ENCODE measurements around the gene CCKAR. TPM values are rescaled to one million over a fixed set of nuclear protein-coding genes. Genes with fewer than 3 reads are reported as not detected.

CCKAR gene
- total RNA-seq, 1 experiment from 2014 or later = not detected

- BruUV-seq (replicated peaks) = no TSS peak
- ChIA-PET CTCF (interaction anchor here (0.6 kb wide), 1 partner anchor 17 kb away, joined by 4 read pairs; no protein-coding TSS in a partner anchor), POLR2A (no interaction called here)
- no peak overlapping the region for H3K27ac Mint-ChIP-seq (ENCODE audit: low read depth, unreplicated experiment)
- H3K9me3 Mint-ChIP-seq (ENCODE audit: unreplicated experiment) = peaks cover 7% of the 10 kb centered on the region
- H3K27me3 Mint-ChIP-seq (ENCODE audit: insufficient read depth, unreplicated experiment) = no peaks in the 10 kb centered on the region
- peaks cover 7% of the 10 kb centered on the region for H3K4me1 Mint-ChIP-seq (ENCODE audit: insufficient read depth, unreplicated experiment)
- no peaks in the 10 kb centered on the region for H3K36me3 Mint-ChIP-seq (ENCODE audit: insufficient read depth, unreplicated experiment)
- TF ChIP-seq, protein P1, sequence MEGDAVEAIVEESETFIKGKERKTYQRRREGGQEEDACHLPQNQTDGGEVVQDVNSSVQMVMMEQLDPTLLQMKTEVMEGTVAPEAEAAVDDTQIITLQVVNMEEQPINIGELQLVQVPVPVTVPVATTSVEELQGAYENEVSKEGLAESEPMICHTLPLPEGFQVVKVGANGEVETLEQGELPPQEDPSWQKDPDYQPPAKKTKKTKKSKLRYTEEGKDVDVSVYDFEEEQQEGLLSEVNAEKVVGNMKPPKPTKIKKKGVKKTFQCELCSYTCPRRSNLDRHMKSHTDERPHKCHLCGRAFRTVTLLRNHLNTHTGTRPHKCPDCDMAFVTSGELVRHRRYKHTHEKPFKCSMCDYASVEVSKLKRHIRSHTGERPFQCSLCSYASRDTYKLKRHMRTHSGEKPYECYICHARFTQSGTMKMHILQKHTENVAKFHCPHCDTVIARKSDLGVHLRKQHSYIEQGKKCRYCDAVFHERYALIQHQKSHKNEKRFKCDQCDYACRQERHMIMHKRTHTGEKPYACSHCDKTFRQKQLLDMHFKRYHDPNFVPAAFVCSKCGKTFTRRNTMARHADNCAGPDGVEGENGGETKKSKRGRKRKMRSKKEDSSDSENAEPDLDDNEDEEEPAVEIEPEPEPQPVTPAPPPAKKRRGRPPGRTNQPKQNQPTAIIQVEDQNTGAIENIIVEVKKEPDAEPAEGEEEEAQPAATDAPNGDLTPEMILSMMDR (IDR thresholded peaks at IDR 0.05; ENCODE audit: unreplicated experiment) = no peak
- H3K4me3 Mint-ChIP-seq (ENCODE audit: unreplicated experiment) = no peak overlapping the region
- no peak for DNase-seq (ENCODE audit: unreplicated experiment)
- intact Hi-C loops (cut with micrococcal nuclease) = no loop called here
Measured at GRCh38 chr4:26466578-26467270, 23.6 kb downstream of the CCKAR start.

DNA sequence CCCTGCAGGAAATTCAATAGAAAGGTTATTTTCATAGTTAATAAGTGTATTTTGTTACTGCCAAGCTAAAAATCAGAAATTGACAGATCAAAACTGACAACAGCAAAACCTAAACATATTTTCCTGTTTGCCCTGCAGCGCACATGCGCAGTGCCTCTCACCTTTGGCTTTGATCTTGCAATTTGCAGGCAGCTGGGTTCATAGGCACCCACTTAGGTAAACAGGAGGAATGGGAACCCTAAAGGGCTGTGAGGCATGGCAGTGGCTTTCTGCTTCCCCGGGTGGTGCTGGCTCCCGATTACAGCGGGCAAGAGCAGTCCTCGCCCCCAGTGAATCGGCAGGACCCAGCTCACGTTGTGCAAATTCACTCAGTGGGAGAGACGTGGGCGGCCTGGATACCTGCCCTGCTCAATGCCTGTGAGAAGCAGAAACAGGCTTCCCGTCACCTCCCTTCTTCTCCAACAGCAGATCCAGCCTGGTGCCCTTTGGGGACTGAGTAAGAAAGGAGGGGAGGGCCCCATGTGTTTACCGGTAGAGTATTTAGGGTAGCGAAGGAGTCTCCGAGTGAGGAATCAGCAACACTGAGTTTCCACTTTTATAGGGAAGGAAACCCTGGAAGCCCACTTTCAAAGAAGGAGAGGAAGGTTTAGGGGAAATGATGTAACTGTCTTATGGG, 25.7 kb downstream of the CCKAR start:
- TF ChIP-seq, protein P1 (IDR thresholded peaks at IDR 0.05; ENCODE audit: unreplicated experiment) = no peak
- DNase-seq (ENCODE audit: unreplicated experiment) = no peak
- Mint-ChIP-seq H3K4me3 (ENCODE audit: unreplicated experiment) (no peak overlapping the region), H3K36me3 (ENCODE audit: insufficient read depth, unreplicated experiment) (no peaks in the 10 kb centered on the region), H3K4me1 (ENCODE audit: insufficient read depth, unreplicated experiment) (no peaks in the 10 kb centered on the region), H3K27ac (ENCODE audit: low read depth, unreplicated experiment) (no peak overlapping the region), H3K9me3 (ENCODE audit: unreplicated experiment) (peaks cover 7% of the 10 kb centered on the region), H3K27me3 (ENCODE audit: insufficient read depth, unreplicated experiment) (no peaks in the 10 kb centered on the region)
- intact Hi-C loops (cut with micrococcal nuclease) = no loop called here
- no TSS peak for BruUV-seq (replicated peaks)
- ChIA-PET POLR2A (no interaction called here), CTCF (interaction anchor here (0.7 to 7.7 kb wide), 2 partner anchors 54 to 543 kb away, joined by 3 to 68 read pairs; no protein-coding TSS in a partner anchor)

DNA sequence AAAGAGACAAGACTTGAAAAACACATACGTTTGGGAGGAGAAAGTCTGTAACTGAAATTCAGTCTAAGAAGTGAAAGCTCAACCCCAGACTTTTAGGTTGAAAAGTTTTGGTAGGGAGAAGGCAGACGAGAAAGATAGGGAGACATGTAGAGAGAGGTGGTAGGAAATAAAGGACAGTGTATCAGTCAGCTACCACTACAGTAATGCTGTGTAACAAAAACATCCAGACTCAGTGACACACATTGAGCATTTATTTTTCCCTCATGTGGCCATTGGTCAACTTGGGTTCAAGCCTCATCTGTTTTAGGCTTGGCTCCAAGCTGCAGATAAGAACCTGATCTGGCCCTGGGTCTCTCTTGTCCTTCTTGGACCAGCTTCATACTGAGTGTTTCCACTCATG, 26.9 kb downstream of the CCKAR start:
- intact Hi-C loops (cut with micrococcal nuclease) = no loop called here
- DNase-seq (ENCODE audit: unreplicated experiment) = no peak
- CTCF ChIA-PET = interaction anchor here (7.7 to 8.9 kb wide), 2 partner anchors 258 to 545 kb away, joined by 68 to 124 read pairs; no protein-coding TSS in a partner anchor
- H3K36me3 Mint-ChIP-seq (ENCODE audit: insufficient read depth, unreplicated experiment) = no peaks in the 10 kb centered on the region
- H3K4me3 Mint-ChIP-seq (ENCODE audit: unreplicated experiment) = no peak overlapping the region
- peaks cover 4% of the 10 kb centered on the region for H3K4me1 Mint-ChIP-seq (ENCODE audit: insufficient read depth, unreplicated experiment)
- TF ChIP-seq, protein P1 (IDR thresholded peaks at IDR 0.05; ENCODE audit: unreplicated experiment) = no peak
- no peaks in the 10 kb centered on the region for H3K27me3 Mint-ChIP-seq (ENCODE audit: insufficient read depth, unreplicated experiment)
- H3K27ac Mint-ChIP-seq (ENCODE audit: low read depth, unreplicated experiment) = no peak overlapping the region
- no TSS peak for BruUV-seq (replicated peaks)
- POLR2A ChIA-PET = no interaction called here
- peaks cover 7% of the 10 kb centered on the region for H3K9me3 Mint-ChIP-seq (ENCODE audit: unreplicated experiment)

- TF ChIP-seq, protein P1 (IDR thresholded peaks at IDR 0.05; ENCODE audit: unreplicated experiment) = no peak
- H3K9me3 Mint-ChIP-seq (ENCODE audit: unreplicated experiment) = peaks cover 7% of the 10 kb centered on the region
- POLR2A ChIA-PET = interaction anchor here (0.8 kb wide), 1 partner anchor 8 kb away, joined by 3 read pairs; no protein-coding TSS in a partner anchor
- CTCF ChIA-PET = interaction anchor here (1.2 to 8.9 kb wide), 3 partner anchors 258 to 545 kb away, joined by 3 to 124 read pairs (median 68); no protein-coding TSS in a partner anchor
- no peak overlapping the region for H3K27ac Mint-ChIP-seq (ENCODE audit: low read depth, unreplicated experiment)
- peaks cover 4% of the 10 kb centered on the region for H3K4me1 Mint-ChIP-seq (ENCODE audit: insufficient read depth, unreplicated experiment)
- intact Hi-C loops (cut with micrococcal nuclease) = no loop called here
- no TSS peak for BruUV-seq (replicated peaks)
- H3K36me3 Mint-ChIP-seq (ENCODE audit: insufficient read depth, unreplicated experiment) = no peaks in the 10 kb centered on the region
- no peak overlapping the region for H3K4me3 Mint-ChIP-seq (ENCODE audit: unreplicated experiment)
- H3K27me3 Mint-ChIP-seq (ENCODE audit: insufficient read depth, unreplicated experiment) = no peaks in the 10 kb centered on the region
- DNase-seq (ENCODE audit: unreplicated experiment) = no peak
Measured at GRCh38 chr4:26462874-26463273, 27.4 kb downstream of the CCKAR start.

Data from MCF 10A (cell line).